Panc1 (cell line): Measurements from ENCODE around the gene LDLRAD4. TPM values are rescaled to one million over a fixed set of nuclear protein-coding genes. Genes with fewer than 3 reads are reported as not detected.

Experiments used
- ATAC-seq: fragments of 200-7000 bp; cut with Tn5 transposase; 2 replicates; pipeline ENCODE4 v1.9.1; 2020; ENCODE audit warnings: mild to moderate bottlenecking, moderate library complexity
- BruUV-seq: library from RNA; stranded (reverse); fragments of 400-500 nt; replicated peaks from 2 replicates; lab custom pipeline; 2021; lab: Mats Ljungman, UMichigan
- CTCF ChIA-PET: fragments of 300-600 bp; sonication (Branson Sonifier 250); formaldehyde crosslinking; loops from one replicate; lab custom pipeline; 2022; ENCODE audit warnings: antibody characterized with exemption; lab: Charles Lee
- POLR2A ChIA-PET: fragments of 300-600 bp; sonication (Branson Sonifier 250); formaldehyde crosslinking; loops from one replicate; lab custom pipeline; 2022; ENCODE audit warnings: antibody characterized with exemption; lab: Charles Lee
- DNase-seq: peaks from one replicate; pipeline ENCODE4 v3.0.0-alpha.2; 2010; ENCODE audit warnings: low read depth, low spot score
- H3K27ac ChIP-seq: 2 replicates; pipeline ENCODE4 v1.5.1; 2011; ENCODE audit warnings: mild to moderate bottlenecking, low read length, inconsistent platforms
- H3K27me3 ChIP-seq: fragments of 200-500 bp; sonication (Bioruptor generic); 2 replicates; pipeline ENCODE4 v1.6.0; 2014; ENCODE audit warnings: low read length, inconsistent platforms; ENCODE audit not compliant: control insufficient read depth, insufficient read depth
- H3K36me3 ChIP-seq: fragments of 200-500 bp; sonication (Bioruptor generic); 2 replicates; pipeline ENCODE4 v1.5.1; 2014; ENCODE audit warnings: inconsistent platforms, mild to moderate bottlenecking, low read length, moderate library complexity; ENCODE audit not compliant: control insufficient read depth, insufficient read depth
- H3K4me1 ChIP-seq: 2 replicates; pipeline ENCODE4 v1.5.1; 2011; ENCODE audit warnings: inconsistent platforms, mild to moderate bottlenecking, low read length, moderate library complexity; ENCODE audit not compliant: control insufficient read depth, insufficient read depth
- H3K4me3 ChIP-seq, 2 experiments: 2 replicates each; pipeline ENCODE4 v1.5.1; 2011 to 2012; ENCODE audit warnings: low read depth in 2 of 2, low read length in 2 of 2, mild to moderate bottlenecking in 2 of 2, inconsistent platforms in 1 of 2, moderate library complexity in 1 of 2
- H3K9me3 ChIP-seq: fragments of 200-500 bp; sonication (Bioruptor generic); 2 replicates; pipeline ENCODE4 v1.5.1; 2014; ENCODE audit warnings: low read depth, mild to moderate bottlenecking, inconsistent platforms, low read length, moderate library complexity; ENCODE audit not compliant: control insufficient read depth, insufficient read depth
- POLR2AphosphoS5 ChIP-seq: IDR thresholded peaks from 2 replicates; pipeline ENCODE4 v1.6.1; 2012; ENCODE audit warnings: mild to moderate bottlenecking, low read depth, low read length, moderate library complexity
- SIN3A ChIP-seq: IDR thresholded peaks from 2 replicates; pipeline ENCODE4 v1.6.1; 2012; ENCODE audit warnings: low read depth, mild to moderate bottlenecking, low read length, moderate library complexity, borderline replicate concordance; ENCODE audit not compliant: insufficient read depth
- TCF7L2 ChIP-seq: IDR thresholded peaks from 2 replicates; pipeline ENCODE4 v1.6.1; 2011; ENCODE audit warnings: mild to moderate bottlenecking, low read depth, low read length, inconsistent platforms
- in situ Hi-C: cut with HindIII; loops from 2 replicates; pipeline ENCODE4 v1.10.0; 2016; ENCODE audit warnings: low sequenced_read_pairs, low pct_unique_long_range_greater_than_20kb
- intact Hi-C: fragments of 100-400 bp; cut with micrococcal nuclease; formaldehyde crosslinking; loops from one replicate; pipeline ENCODE4 v1.10.0; 2022; ENCODE audit not compliant: unreplicated experiment
- total RNA-seq: library from RNA; stranded (reverse); gene quantifications from one replicate; pipeline ENCODE4 v1.2.1, GENCODE V29; 2021; ENCODE audit not compliant: unreplicated experiment
- TF ChIP-seq, protein P1 (sequence below), 2 experiments: IDR thresholded peaks; 2 replicates each; pipeline ENCODE4 v1.6.1; 2011 to 2012; ENCODE audit warnings: low read depth in 2 of 2, control low read depth in 1 of 2, low read length in 1 of 2, mild to moderate bottlenecking in 1 of 2, moderate library complexity in 1 of 2; ENCODE audit not compliant: insufficient read depth in 1 of 2
- TF ChIP-seq, protein P2 (sequence below): fragments of 450-650 bp; IDR thresholded peaks from 2 replicates; pipeline ENCODE4 v1.5.1; 2017; ENCODE audit warnings: mild to moderate bottlenecking

Gene LDLRAD4
- total RNA-seq, 1 experiment from 2014 or later: 0.28 TPM

DNA sequence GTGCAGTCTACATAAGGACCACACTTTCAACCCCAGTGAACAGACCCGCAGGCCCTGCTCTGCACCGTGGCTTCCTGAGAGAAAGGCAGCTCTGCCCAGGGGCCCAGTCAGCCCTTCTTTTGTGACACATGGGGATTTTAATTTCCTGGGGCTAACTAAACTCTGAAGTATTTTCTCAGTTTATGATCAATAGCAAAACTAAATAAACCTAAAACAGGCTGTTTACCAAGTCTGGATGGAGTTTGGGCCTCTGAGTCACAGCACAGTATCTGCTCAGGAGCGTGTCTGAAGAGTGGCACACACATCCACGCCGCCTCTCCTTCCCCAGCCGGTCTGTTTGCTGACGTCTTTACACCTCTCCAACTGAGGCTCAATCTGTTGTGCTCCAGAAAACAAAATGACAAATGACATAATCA lies 72.3 kb downstream of the LDLRAD4 start:
- intact Hi-C loops: no loop called here
- no TSS peak for BruUV-seq
- Histone ChIP-seq H3K36me3 (no peaks in the 10 kb centered on the region), H3K27ac (no peak overlapping the region), H3K9me3 (no peaks in the 10 kb centered on the region), H3K4me1 (no peaks in the 10 kb centered on the region), H3K4me3 (no peak overlapping the region), H3K27me3 (no peaks in the 10 kb centered on the region)
- TF ChIP-seq, protein P1, sequence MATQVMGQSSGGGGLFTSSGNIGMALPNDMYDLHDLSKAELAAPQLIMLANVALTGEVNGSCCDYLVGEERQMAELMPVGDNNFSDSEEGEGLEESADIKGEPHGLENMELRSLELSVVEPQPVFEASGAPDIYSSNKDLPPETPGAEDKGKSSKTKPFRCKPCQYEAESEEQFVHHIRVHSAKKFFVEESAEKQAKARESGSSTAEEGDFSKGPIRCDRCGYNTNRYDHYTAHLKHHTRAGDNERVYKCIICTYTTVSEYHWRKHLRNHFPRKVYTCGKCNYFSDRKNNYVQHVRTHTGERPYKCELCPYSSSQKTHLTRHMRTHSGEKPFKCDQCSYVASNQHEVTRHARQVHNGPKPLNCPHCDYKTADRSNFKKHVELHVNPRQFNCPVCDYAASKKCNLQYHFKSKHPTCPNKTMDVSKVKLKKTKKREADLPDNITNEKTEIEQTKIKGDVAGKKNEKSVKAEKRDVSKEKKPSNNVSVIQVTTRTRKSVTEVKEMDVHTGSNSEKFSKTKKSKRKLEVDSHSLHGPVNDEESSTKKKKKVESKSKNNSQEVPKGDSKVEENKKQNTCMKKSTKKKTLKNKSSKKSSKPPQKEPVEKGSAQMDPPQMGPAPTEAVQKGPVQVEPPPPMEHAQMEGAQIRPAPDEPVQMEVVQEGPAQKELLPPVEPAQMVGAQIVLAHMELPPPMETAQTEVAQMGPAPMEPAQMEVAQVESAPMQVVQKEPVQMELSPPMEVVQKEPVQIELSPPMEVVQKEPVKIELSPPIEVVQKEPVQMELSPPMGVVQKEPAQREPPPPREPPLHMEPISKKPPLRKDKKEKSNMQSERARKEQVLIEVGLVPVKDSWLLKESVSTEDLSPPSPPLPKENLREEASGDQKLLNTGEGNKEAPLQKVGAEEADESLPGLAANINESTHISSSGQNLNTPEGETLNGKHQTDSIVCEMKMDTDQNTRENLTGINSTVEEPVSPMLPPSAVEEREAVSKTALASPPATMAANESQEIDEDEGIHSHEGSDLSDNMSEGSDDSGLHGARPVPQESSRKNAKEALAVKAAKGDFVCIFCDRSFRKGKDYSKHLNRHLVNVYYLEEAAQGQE (IDR thresholded peaks at IDR 0.05; ENCODE audit: insufficient read depth in 1 of 2, low read depth in 2 of 2, low read length in 1 of 2): no peak
- TF ChIP-seq POLR2AphosphoS5: no peak
- ChIA-PET CTCF (no interaction called here), POLR2A (no interaction called here)
- ATAC-seq: no peak
- no peak for DNase-seq
- in situ Hi-C loops: no loop called here

DNA sequence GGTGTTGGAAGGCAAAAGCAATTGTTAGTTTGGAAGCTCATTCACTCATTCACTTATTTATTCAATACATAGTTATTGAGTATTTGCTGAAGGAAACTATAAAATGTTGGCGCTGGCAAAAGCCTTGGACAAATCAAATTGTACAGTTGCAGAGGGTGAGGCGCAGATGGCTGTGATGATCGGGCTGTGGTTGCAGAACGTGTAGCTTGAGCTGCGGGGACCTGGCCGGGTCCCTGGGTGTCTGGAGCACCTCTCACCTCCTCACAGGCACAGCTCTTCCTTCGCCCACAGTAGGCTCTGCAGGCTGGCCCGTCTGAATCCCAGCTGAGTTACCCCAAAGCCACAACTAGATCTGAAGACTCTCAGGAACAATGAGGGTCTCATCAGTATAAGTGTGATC lies 72.7 kb downstream of the LDLRAD4 start:
- TF ChIP-seq, protein P1 (IDR thresholded peaks at IDR 0.05; ENCODE audit: insufficient read depth in 1 of 2, low read depth in 2 of 2, low read length in 1 of 2): no peak
- TF ChIP-seq SIN3A (no peak), POLR2AphosphoS5 (no peak)
- no TSS peak for BruUV-seq
- H3K4me1 ChIP-seq: no peaks in the 10 kb centered on the region
- intact Hi-C loops (no loop called here), in situ Hi-C loops (no loop called here)
- no peaks in the 10 kb centered on the region for H3K27me3 ChIP-seq
- no peak for DNase-seq
- ChIA-PET POLR2A (no interaction called here), CTCF (no interaction called here)
- H3K4me3 ChIP-seq: no peak overlapping the region
- H3K36me3 ChIP-seq: no peaks in the 10 kb centered on the region
- no peak overlapping the region for H3K27ac ChIP-seq
- no peaks in the 10 kb centered on the region for H3K9me3 ChIP-seq
- no peak for ATAC-seq

DNA sequence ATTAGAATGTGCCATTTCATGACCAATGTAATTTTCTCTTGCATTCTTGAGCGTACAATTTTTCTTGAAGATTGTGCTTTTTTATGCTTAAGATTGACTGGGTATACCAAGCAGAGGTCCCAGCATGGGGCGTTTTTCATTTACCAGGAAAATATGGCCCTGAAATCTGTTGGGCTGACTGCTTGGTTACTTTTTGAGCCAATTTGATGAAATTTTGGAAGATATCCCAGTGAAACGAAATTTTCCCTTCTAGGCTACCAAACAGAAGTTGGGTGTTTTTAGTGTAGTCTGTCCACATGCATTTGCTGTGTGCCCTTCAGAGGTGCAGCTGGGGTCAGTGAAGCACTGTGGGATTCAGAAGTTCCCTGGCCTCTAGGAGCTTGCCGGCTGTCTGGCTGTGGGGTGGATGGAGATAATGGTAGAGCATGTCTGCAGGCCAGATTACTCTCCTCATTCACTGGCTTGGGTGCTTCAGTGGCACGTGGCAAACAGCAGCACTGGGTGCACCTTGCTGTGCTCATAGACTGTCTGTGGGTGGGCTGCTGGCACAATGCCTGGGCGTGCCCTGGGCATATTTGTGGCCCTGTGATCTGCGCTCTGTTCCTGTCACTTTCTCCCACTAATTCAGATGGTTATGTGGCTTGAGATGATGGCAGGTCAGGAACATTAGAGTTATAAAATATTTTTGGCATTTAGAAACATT lies 73.3 kb downstream of the LDLRAD4 start:
- no peak overlapping the region for H3K27ac ChIP-seq
- no peaks in the 10 kb centered on the region for H3K9me3 ChIP-seq
- ATAC-seq (no peak), DNase-seq (no peak)
- CTCF ChIA-PET: no interaction called here
- in situ Hi-C loops (no loop called here), intact Hi-C loops (no loop called here)
- H3K4me1 ChIP-seq: no peaks in the 10 kb centered on the region
- no TSS peak for BruUV-seq
- POLR2A ChIA-PET: no interaction called here
- no peaks in the 10 kb centered on the region for H3K36me3 ChIP-seq
- no peak overlapping the region for H3K4me3 ChIP-seq
- TF ChIP-seq, protein P2, sequence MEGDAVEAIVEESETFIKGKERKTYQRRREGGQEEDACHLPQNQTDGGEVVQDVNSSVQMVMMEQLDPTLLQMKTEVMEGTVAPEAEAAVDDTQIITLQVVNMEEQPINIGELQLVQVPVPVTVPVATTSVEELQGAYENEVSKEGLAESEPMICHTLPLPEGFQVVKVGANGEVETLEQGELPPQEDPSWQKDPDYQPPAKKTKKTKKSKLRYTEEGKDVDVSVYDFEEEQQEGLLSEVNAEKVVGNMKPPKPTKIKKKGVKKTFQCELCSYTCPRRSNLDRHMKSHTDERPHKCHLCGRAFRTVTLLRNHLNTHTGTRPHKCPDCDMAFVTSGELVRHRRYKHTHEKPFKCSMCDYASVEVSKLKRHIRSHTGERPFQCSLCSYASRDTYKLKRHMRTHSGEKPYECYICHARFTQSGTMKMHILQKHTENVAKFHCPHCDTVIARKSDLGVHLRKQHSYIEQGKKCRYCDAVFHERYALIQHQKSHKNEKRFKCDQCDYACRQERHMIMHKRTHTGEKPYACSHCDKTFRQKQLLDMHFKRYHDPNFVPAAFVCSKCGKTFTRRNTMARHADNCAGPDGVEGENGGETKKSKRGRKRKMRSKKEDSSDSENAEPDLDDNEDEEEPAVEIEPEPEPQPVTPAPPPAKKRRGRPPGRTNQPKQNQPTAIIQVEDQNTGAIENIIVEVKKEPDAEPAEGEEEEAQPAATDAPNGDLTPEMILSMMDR: no peak
- TF ChIP-seq, protein P1 (IDR thresholded peaks at IDR 0.05; ENCODE audit: insufficient read depth in 1 of 2, low read depth in 2 of 2, low read length in 1 of 2): no peak
- TF ChIP-seq SIN3A: no peak
- TF ChIP-seq TCF7L2: no peak
- no peak for TF ChIP-seq POLR2AphosphoS5
- no peaks in the 10 kb centered on the region for H3K27me3 ChIP-seq
